ENCODE data around the gene NCKAP5. TPM values are rescaled to one million over a fixed set of nuclear protein-coding genes. Genes with fewer than 3 reads are reported as not detected.

The NCKAP5 gene
- total and polyA plus RNA-seq, 2 experiments from 2014 or later = 0.65 to 0.86 TPM

- DNase-seq = no peak
- Histone ChIP-seq H3K27me3 (replicated peaks; ENCODE audit: insufficient read depth) (no peaks in the 10 kb centered on the region), H3K9me2 (ENCODE audit: insufficient read depth) (no peaks in the 10 kb centered on the region), H3K4me1 (ENCODE audit: insufficient read depth) (0 out of 2 replicates have a peak, but pooled peaks cover 16% of the 10 kb centered on the region), H4K20me1 (ENCODE audit: insufficient read depth) (no peaks in the 10 kb centered on the region), H3K4me2 (ENCODE audit: unreplicated experiment) (no peak overlapping the region), H3F3A (ENCODE audit: insufficient read depth) (no peaks in the 10 kb centered on the region), H3K79me2 (ENCODE audit: insufficient read depth) (no peaks in the 10 kb centered on the region), H3K9ac (no peak overlapping the region), H3K27ac (no peak overlapping the region), H2AFZ (no peak overlapping the region), H3K4me3 (no peak overlapping the region), H3K9me3 (ENCODE audit: low read depth) (no peaks in the 10 kb centered on the region), H3K36me3 (ENCODE audit: low read depth) (no peaks in the 10 kb centered on the region)
- in situ Hi-C loops (cut with MboI) = no loop called here
- TF ChIP-seq EZH2 (IDR thresholded peaks at IDR 0.05; ENCODE audit: insufficient read depth, poor library complexity, severe bottlenecking) = no peak
- no peak for TF ChIP-seq EZH2phosphoT487 (IDR thresholded peaks at IDR 0.05; ENCODE audit: insufficient read depth, low read depth)
- 71% methylated on average over 1 of the region's 1 CpG; no CpG with 5 or more reads in 1 of the 2 experiments for WGBS, 2 experiments (ENCODE audit: low coverage in 1 of 2, low lambda C conversion rate in 2 of 2, missing lambda C conversion rate in 2 of 2)
Measured at GRCh38 chr2:133588144-133588543, 19.9 kb upstream of the NCKAP5 start.

- no peaks in the 10 kb centered on the region for H3K36me3 ChIP-seq (ENCODE audit: low read depth)
- in situ Hi-C loops (cut with MboI) = no loop called here
- peak overlapping the region; percentile 24; the same call in 1 of the 2 replicates for H2AFZ ChIP-seq
- no peak overlapping the region for H3K27ac ChIP-seq
- H3K4me3 ChIP-seq = no peak overlapping the region
- 0 out of 2 replicates have a peak, but pooled peaks cover 16% of the 10 kb centered on the region for H3K4me1 ChIP-seq (ENCODE audit: insufficient read depth)
- peak; percentile 68 for DNase-seq
- no peaks in the 10 kb centered on the region for H3F3A ChIP-seq (ENCODE audit: insufficient read depth)
- H3K9ac ChIP-seq = no peak overlapping the region
- H3K9me2 ChIP-seq (ENCODE audit: insufficient read depth) = no peaks in the 10 kb centered on the region
- no peaks in the 10 kb centered on the region for H3K79me2 ChIP-seq (ENCODE audit: insufficient read depth)
- WGBS, 2 experiments (ENCODE audit: low coverage in 1 of 2, low lambda C conversion rate in 2 of 2, missing lambda C conversion rate in 2 of 2) = 53 to 55% methylated on average over 6 of the region's 6 CpGs
- TF ChIP-seq EZH2 (IDR thresholded peaks at IDR 0.05; ENCODE audit: insufficient read depth, poor library complexity, severe bottlenecking) (no peak), EZH2phosphoT487 (IDR thresholded peaks at IDR 0.05; ENCODE audit: insufficient read depth, low read depth) (no peak)
- no peak overlapping the region for H3K4me2 ChIP-seq (ENCODE audit: unreplicated experiment)
- no peaks in the 10 kb centered on the region for H3K27me3 ChIP-seq (replicated peaks; ENCODE audit: insufficient read depth)
- no peaks in the 10 kb centered on the region for H4K20me1 ChIP-seq (ENCODE audit: insufficient read depth)
- no peaks in the 10 kb centered on the region for H3K9me3 ChIP-seq (ENCODE audit: low read depth)
Measured at GRCh38 chr2:133586978-133587377, 18.7 kb upstream of the NCKAP5 start.

DNA sequence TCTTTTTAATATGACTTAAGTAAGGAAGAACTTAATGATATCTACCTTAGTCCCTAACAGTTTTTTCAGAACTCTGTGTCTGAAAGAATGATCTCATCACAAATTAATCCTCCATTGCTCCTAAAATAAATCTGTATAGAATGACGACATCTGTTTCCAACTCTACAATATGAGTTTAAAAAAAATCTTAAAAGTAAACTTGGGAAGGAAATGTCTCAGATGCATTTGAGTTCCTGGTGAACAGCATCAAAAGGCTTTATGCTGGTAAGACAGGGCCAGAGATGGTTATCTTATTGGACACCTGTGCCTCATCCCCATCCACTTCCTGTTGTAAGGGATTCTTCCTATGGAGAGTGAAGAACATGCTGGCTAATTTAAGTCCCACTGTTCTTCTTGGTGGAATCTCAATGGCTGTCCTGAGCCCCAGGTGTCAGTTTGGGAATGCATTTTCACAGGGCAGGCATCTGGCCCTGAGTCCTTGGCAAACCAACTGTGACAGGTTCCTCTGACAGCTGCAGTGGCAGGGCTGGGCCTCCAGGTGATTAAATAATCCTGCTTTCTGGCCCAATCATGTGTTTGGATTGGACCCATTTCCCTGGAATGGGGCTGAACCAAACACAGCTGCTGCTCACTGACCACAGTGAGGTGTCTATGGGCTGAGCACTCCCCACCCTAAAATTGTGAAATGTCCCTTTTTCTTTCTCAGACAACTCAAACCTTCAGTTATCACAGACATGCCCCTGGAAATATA lies 12.9 kb upstream of the NCKAP5 start:
- no peak overlapping the region for H2AFZ ChIP-seq
- H3K9me3 ChIP-seq (ENCODE audit: low read depth) = no peaks in the 10 kb centered on the region
- no peak for TF ChIP-seq EZH2 (IDR thresholded peaks at IDR 0.05; ENCODE audit: insufficient read depth, poor library complexity, severe bottlenecking)
- no peak for TF ChIP-seq EZH2phosphoT487 (IDR thresholded peaks at IDR 0.05; ENCODE audit: insufficient read depth, low read depth)
- no peak overlapping the region for H3K4me2 ChIP-seq (ENCODE audit: unreplicated experiment)
- no peaks in the 10 kb centered on the region for H3K36me3 ChIP-seq (ENCODE audit: low read depth)
- no peak overlapping the region for H3K9ac ChIP-seq
- no peak overlapping the region for H3K27ac ChIP-seq
- H3K27me3 ChIP-seq (replicated peaks; ENCODE audit: insufficient read depth) = no peaks in the 10 kb centered on the region
- H3K9me2 ChIP-seq (ENCODE audit: insufficient read depth) = no peaks in the 10 kb centered on the region
- H3K79me2 ChIP-seq (ENCODE audit: insufficient read depth) = no peaks in the 10 kb centered on the region
- in situ Hi-C loops (cut with MboI) = no loop called here
- DNase-seq = peak; percentile 18
- H3K4me3 ChIP-seq = no peak overlapping the region
- H4K20me1 ChIP-seq (ENCODE audit: insufficient read depth) = no peaks in the 10 kb centered on the region
- WGBS, 2 experiments (ENCODE audit: low coverage in 1 of 2, low lambda C conversion rate in 2 of 2, missing lambda C conversion rate in 2 of 2) = 84 to 90% methylated on average over 1 of the region's 1 CpG
- peaks cover 5% of the 10 kb centered on the region; the same call in 1 of the 2 replicates for H3K4me1 ChIP-seq (ENCODE audit: insufficient read depth)
- H3F3A ChIP-seq (ENCODE audit: insufficient read depth) = peaks cover 9% of the 10 kb centered on the region; the same call in 1 of the 2 replicates

- in situ Hi-C loops (cut with MboI) = no loop called here
- Histone ChIP-seq H3K9ac (no peak overlapping the region), H3K27me3 (replicated peaks; ENCODE audit: insufficient read depth) (no peaks in the 10 kb centered on the region), H2AFZ (no peak overlapping the region), H3K36me3 (ENCODE audit: low read depth) (no peaks in the 10 kb centered on the region), H3K27ac (no peak overlapping the region), H3F3A (ENCODE audit: insufficient read depth) (peaks cover 9% of the 10 kb centered on the region; the same call in 1 of the 2 replicates), H3K9me3 (ENCODE audit: low read depth) (no peaks in the 10 kb centered on the region), H3K9me2 (ENCODE audit: insufficient read depth) (no peaks in the 10 kb centered on the region), H3K4me1 (ENCODE audit: insufficient read depth) (peaks cover 5% of the 10 kb centered on the region; the same call in 1 of the 2 replicates), H3K4me3 (0 out of 2 replicates have a peak overlapping the region, but pooled peaks have one; percentile 25), H3K79me2 (ENCODE audit: insufficient read depth) (no peaks in the 10 kb centered on the region), H3K4me2 (ENCODE audit: unreplicated experiment) (peak overlapping the region; percentile 53), H4K20me1 (ENCODE audit: insufficient read depth) (no peaks in the 10 kb centered on the region)
- 9 to 20% methylated on average over 1 of the region's 1 CpG for WGBS, 2 experiments (ENCODE audit: low coverage in 1 of 2, low lambda C conversion rate in 2 of 2, missing lambda C conversion rate in 2 of 2)
- DNase-seq = peak; percentile 26
- TF ChIP-seq EZH2phosphoT487 (IDR thresholded peaks at IDR 0.05; ENCODE audit: insufficient read depth, low read depth) (no peak), EZH2 (IDR thresholded peaks at IDR 0.05; ENCODE audit: insufficient read depth, poor library complexity, severe bottlenecking) (no peak)
Measured at GRCh38 chr2:133579274-133579673, 11.0 kb upstream of the NCKAP5 start.

Measured in GM23248 (cell line).